ENCODE data around the gene NOL8.

The NOL8 gene

GRCh38 chr9:92312887-92313623 lies 12.1 kb downstream of the NOL8 start:
- DNase-seq (ENCODE audit: low read depth), result no peak
- H3K4me3 ChIP-seq (ENCODE audit: low read depth, low read length), result no peak overlapping the region
- no peak for TF ChIP-seq CTCF (IDR thresholded peaks at IDR 0.05; ENCODE audit: low read depth, low read length, missing control alignments)

GRCh38 chr9:92310562-92310961 lies 14.6 kb downstream of the NOL8 start:
- no peak overlapping the region for H3K4me3 ChIP-seq (ENCODE audit: low read depth, low read length)
- no peak for DNase-seq (ENCODE audit: low read depth)
- no peak for TF ChIP-seq CTCF (IDR thresholded peaks at IDR 0.05; ENCODE audit: low read depth, low read length, missing control alignments)

- no peak overlapping the region for H3K4me3 ChIP-seq (ENCODE audit: low read depth, low read length)
- no peak for TF ChIP-seq CTCF (IDR thresholded peaks at IDR 0.05; ENCODE audit: low read depth, low read length, missing control alignments)
- DNase-seq (ENCODE audit: low read depth), result no peak
These were observed 16.3 kb downstream of the NOL8 start for GRCh38 chr9:92308893-92309292.

DNA sequence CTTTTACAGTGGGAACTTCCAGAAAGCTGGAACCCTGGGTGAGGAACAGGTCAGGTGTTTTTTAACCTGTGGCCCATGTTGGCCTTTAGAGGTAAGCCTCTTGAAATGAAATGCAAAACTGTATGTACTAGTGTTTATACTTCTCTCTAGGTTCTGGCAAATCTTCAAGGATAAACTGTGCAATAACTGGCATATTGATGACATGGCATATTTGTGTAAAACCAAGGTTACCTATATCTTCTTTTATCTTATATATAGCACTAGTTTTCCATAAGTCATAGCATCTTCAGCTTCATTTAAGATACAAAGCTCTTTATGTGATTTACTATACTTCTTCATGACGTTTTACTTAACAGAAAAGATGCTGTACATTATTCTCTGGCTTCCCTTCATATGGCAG lies 24.2 kb downstream of the NOL8 start:
- no peak for DNase-seq (ENCODE audit: low read depth)
- no peak for TF ChIP-seq CTCF (IDR thresholded peaks at IDR 0.05; ENCODE audit: low read depth, low read length, missing control alignments)

DNA sequence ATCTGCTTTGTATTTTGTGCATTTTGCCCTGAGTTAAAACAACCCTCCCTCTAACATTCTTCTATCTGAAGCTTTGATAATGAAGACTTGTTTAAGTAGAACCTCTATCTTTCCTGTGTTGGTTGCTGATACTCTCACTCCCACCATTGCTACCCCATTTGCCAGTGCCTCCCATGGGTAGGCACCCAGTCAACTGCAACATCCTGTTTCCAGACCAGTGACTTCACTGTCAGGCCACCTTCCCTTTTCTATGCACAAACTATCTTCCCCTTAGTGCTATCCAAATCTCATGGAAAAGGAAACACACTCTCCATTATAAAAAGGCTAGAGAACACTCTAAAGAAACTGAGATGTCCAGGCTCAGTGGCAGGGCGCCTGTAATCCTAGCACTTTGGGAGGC lies 26.0 kb downstream of the NOL8 start:
- H3K4me3 ChIP-seq (ENCODE audit: low read depth, low read length), result no peak overlapping the region
- DNase-seq (ENCODE audit: low read depth), result no peak

More for the DNA sequence above, 24.2 kb downstream of the NOL8 start:
- H3K4me3 ChIP-seq (ENCODE audit: low read depth, low read length), result no peak overlapping the region

DNA sequence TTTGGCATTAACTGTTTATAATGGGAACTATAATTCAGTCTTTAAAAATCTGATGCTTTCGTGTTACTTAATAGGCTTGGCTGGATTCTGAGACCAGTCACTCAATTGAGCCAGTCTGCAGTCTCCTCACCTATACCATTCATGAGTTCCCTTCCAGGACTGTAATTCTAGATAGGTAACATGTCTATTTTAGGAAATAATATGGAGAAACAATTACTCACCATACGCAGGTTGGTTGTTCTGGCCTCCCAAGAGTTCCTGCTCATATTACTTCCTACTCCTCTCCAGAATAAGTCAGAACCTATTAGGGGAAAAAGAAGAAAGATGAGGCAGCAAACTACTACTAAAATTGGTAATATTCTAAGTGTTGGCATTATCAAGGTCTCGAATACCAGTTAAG lies 27.1 kb downstream of the NOL8 start:
- DNase-seq (ENCODE audit: low read depth), result no peak
- TF ChIP-seq CTCF (IDR thresholded peaks at IDR 0.05; ENCODE audit: low read depth, low read length, missing control alignments), result no peak
- no peak overlapping the region; the same call in 1 of the 2 replicates for H3K4me3 ChIP-seq (ENCODE audit: low read depth, low read length)

More for the DNA sequence above, 26.0 kb downstream of the NOL8 start:
- TF ChIP-seq CTCF (IDR thresholded peaks at IDR 0.05; ENCODE audit: low read depth, low read length, missing control alignments), result no peak

GRCh38 chr9:92297611-92298010 lies 27.5 kb downstream of the NOL8 start:
- H3K4me3 ChIP-seq (ENCODE audit: low read depth, low read length), result no peak overlapping the region; the same call in 1 of the 2 replicates
- TF ChIP-seq CTCF (IDR thresholded peaks at IDR 0.05; ENCODE audit: low read depth, low read length, missing control alignments), result no peak
- DNase-seq (ENCODE audit: low read depth), result no peak

All from GM12864 (cell line).